Natural killer cell (primary cell): ENCODE results near the gene KIF26A. TPM values are rescaled to one million over a fixed set of nuclear protein-coding genes. Genes with fewer than 3 reads are reported as not detected.

Experiments used
- ATAC-seq, 3 donors: fragments of 150-1000 bp in 2 of 3; fragments of 200-7000 bp in 1 of 3; cut with Tn5 transposase; 1 replicate in 1 of 3; 2 replicates in 2 of 3; pipeline ENCODE4 v1.10.0; 2021; ENCODE audit warnings: mild to moderate bottlenecking in 2 of 3, moderate library complexity in 2 of 3
- DNase-seq, 2 donors: peaks; one replicate each; pipeline versions ENCODE4 v3.0.0 to v3.0.0-alpha.2; 2013 to 2021; ENCODE audit warnings: mixed read lengths in 1 of 2
- H3K27ac ChIP-seq: one replicate; pipeline ENCODE4 v1.5.1; 2013; ENCODE audit warnings: mild to moderate bottlenecking, low read length
- H3K27me3 ChIP-seq: one replicate; pipeline ENCODE4 v1.6.1; 2013; ENCODE audit warnings: low read length; ENCODE audit not compliant: control insufficient read depth, insufficient read depth
- H3K36me3 ChIP-seq: one replicate; pipeline ENCODE4 v1.6.1; 2013; ENCODE audit warnings: low read length; ENCODE audit not compliant: control insufficient read depth, insufficient read depth
- H3K4me1 ChIP-seq: one replicate; pipeline ENCODE4 v1.6.1; 2013; ENCODE audit warnings: low read length; ENCODE audit not compliant: control insufficient read depth, insufficient read depth
- H3K4me3 ChIP-seq: one replicate; pipeline ENCODE4 v1.5.1; 2013; ENCODE audit warnings: low read length
- H3K9me3 ChIP-seq: one replicate; pipeline ENCODE4 v1.6.1; 2013; ENCODE audit warnings: low read length; ENCODE audit not compliant: control insufficient read depth, insufficient read depth
- H3K27ac Mint-ChIP-seq, 2 donors: one replicate each; pipeline ENCODE4 v1.8.0; 2022; ENCODE audit warnings: mild to moderate bottlenecking in 2 of 2, mixed read lengths in 2 of 2, moderate library complexity in 1 of 2
- H3K27me3 Mint-ChIP-seq, 2 donors: one replicate each; pipeline ENCODE4 v1.8.0; 2022; ENCODE audit warnings: low read depth in 2 of 2, mixed read lengths in 2 of 2
- H3K36me3 Mint-ChIP-seq: one replicate; pipeline ENCODE4 v1.8.0; 2022; ENCODE audit warnings: mixed read lengths
- H3K4me1 Mint-ChIP-seq, 2 donors: one replicate each; pipeline ENCODE4 v1.8.0; 2022; ENCODE audit warnings: mixed read lengths in 2 of 2
- H3K4me3 Mint-ChIP-seq: one replicate; pipeline ENCODE4 v1.8.0; 2022; ENCODE audit warnings: mild to moderate bottlenecking, moderate library complexity, mixed read lengths
- H3K9me3 Mint-ChIP-seq, 2 donors: one replicate each; pipeline ENCODE4 v1.8.0; 2022; ENCODE audit warnings: mixed read lengths in 2 of 2
- CTCF ChIP-seq: fragments of 200-600 bp; IDR thresholded peaks from one replicate; pipeline ENCODE4 v1.8.0; 2022; ENCODE audit warnings: antibody characterized with exemption
- WGBS: methylation state at CpG from one replicate; pipeline ENCODE4 v1.1.7; 2013; ENCODE audit warnings: missing lambda C conversion rate; ENCODE audit not compliant: insufficient coverage; 5-methylcytosine and 5-hydroxymethylcytosine counted together
- intact Hi-C: fragments of 100-400 bp; cut with micrococcal nuclease; formaldehyde crosslinking; loops from one replicate; pipeline ENCODE4 v1.14.2; 2022
- total RNA-seq, 4 donors: library from RNA; stranded (reverse); fragments of 120-200 nt in 1 of 4; gene quantifications; one replicate each; pipeline versions ENCODE4 v1.2.3 to v1.2.4, GENCODE V29; 2013 to 2022

KIF26A gene
- total RNA-seq, 3 donors from 2014 or later (not counting 1 experiment from before 2014, with no cell fraction given) = not detected

- intact Hi-C loops = no loop called here
- Histone ChIP-seq H3K9me3 (no peaks in the 10 kb centered on the region), H3K4me3 (no peak overlapping the region), H3K27me3 (no peaks in the 10 kb centered on the region), H3K4me1 (peaks cover 11% of the 10 kb centered on the region), H3K36me3 (no peaks in the 10 kb centered on the region), H3K27ac (no peak overlapping the region)
- Mint-ChIP-seq H3K4me1 (peaks cover 5 to 7% of the 10 kb centered on the region in 2 donors), H3K27me3 (peaks cover 0 to 3% of the 10 kb centered on the region in 2 donors), H3K4me3 (no peak overlapping the region), H3K9me3 (no peaks in the 10 kb centered on the region), H3K27ac (no peak overlapping the region), H3K36me3 (no peaks in the 10 kb centered on the region)
- DNase-seq = no peak
- 83% methylated on average over 14 of the region's 14 CpGs for WGBS
- TF ChIP-seq CTCF = no peak
- ATAC-seq = no peak
These were observed 42.1 kb upstream of the KIF26A start for GRCh38 chr14:104096318-104096717.

GRCh38 chr14:104096751-104097700, 41.4 kb upstream of the KIF26A start:
- 76% methylated on average over 24 of the region's 25 CpGs for WGBS
- TF ChIP-seq CTCF = no peak
- Histone ChIP-seq H3K4me1 (peaks cover 11% of the 10 kb centered on the region), H3K27me3 (no peaks in the 10 kb centered on the region), H3K9me3 (no peaks in the 10 kb centered on the region), H3K27ac (no peak overlapping the region), H3K36me3 (no peaks in the 10 kb centered on the region), H3K4me3 (no peak overlapping the region)
- Mint-ChIP-seq H3K4me1 (peaks cover 5 to 7% of the 10 kb centered on the region in 2 donors), H3K4me3 (no peak overlapping the region), H3K36me3 (no peaks in the 10 kb centered on the region), H3K9me3 (no peaks in the 10 kb centered on the region), H3K27ac (no peak overlapping the region), H3K27me3 (peaks cover 0 to 3% of the 10 kb centered on the region in 2 donors)
- DNase-seq = no peak
- no peak for ATAC-seq
- intact Hi-C loops = no loop called here

- H3K9me3 ChIP-seq = no peaks in the 10 kb centered on the region
- H3K27me3 ChIP-seq = no peaks in the 10 kb centered on the region
- no peak for ATAC-seq
- 82% methylated on average over 25 of the region's 25 CpGs for WGBS
- intact Hi-C loops = no loop called here
- Mint-ChIP-seq H3K4me3 (no peak overlapping the region), H3K36me3 (no peaks in the 10 kb centered on the region), H3K9me3 (no peaks in the 10 kb centered on the region), H3K27me3 (peaks cover 0 to 3% of the 10 kb centered on the region in 2 donors), H3K4me1 (peaks cover 5 to 7% of the 10 kb centered on the region in 2 donors), H3K27ac (no peak overlapping the region)
- H3K36me3 ChIP-seq = no peaks in the 10 kb centered on the region
- no peak overlapping the region for H3K4me3 ChIP-seq
- no peak for TF ChIP-seq CTCF
- peaks cover 11% of the 10 kb centered on the region for H3K4me1 ChIP-seq
- no peak overlapping the region for H3K27ac ChIP-seq
- no peak for DNase-seq
These were observed 39.9 kb upstream of the KIF26A start for GRCh38 chr14:104098272-104099095.
